ENCODE results near the gene UBE2Z. TPM values are rescaled to one million over a fixed set of nuclear protein-coding genes. Genes with fewer than 3 reads are reported as not detected.

Gene UBE2Z
- total and polyA plus RNA-seq, 2 of the 13 experiments (the other 11 are each of a cell fraction or from before 2014, with no cell fraction given) = 63.2 to 122 TPM

DNA sequence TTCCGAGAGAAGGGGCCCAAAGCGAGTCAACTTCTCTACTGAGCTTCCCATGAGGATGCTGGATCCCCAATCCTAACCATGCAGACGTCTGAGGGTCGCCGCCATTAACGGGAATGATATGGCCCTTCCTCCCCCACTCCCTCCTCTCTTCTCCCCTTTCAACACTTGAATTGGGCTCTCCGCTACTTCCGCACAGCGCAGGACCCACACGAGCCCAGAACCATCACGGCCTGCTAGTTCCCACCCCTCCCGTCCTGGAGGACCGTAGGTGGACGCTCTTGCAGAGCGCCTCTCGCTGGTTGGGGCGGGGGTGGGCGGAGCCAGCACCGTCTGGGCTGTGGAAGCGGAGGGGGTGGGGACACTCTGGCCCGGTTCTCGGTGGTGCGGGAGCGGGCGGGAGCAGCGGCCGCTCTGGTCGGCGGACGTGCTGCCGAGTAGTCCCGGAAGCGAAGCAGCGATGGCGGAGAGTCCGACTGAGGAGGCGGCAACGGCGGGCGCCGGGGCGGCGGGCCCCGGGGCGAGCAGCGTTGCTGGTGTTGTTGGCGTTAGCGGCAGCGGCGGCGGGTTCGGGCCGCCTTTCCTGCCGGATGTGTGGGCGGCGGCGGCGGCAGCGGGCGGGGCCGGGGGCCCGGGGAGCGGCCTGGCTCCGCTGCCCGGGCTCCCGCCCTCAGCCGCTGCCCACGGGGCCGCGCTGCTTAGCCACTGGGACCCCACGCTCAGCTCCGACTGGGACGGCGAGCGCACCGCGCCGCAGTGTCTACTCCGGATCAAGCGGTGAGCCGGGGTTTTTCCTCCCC is at the start of gene UBE2Z (continued):
- peak; percentile 64; the same call in 1 of the 2 replicates for TF ChIP-seq ZFYVE20 (CRISPR knock-in tag; IDR thresholded peaks at IDR 0.05; ENCODE audit: borderline replicate concordance, low read depth)
- TF ChIP-seq XBP1 (CRISPR knock-in tag; IDR thresholded peaks at IDR 0.05) = no peak
- TF ChIP-seq MTF1 (CRISPR knock-in tag; IDR thresholded peaks at IDR 0.05) = no peak
- peak; percentile 54; the same call in 1 of the 2 replicates for TF ChIP-seq SSRP1 (CRISPR knock-in tag; IDR thresholded peaks at IDR 0.05)
- TF ChIP-seq, protein P1, sequence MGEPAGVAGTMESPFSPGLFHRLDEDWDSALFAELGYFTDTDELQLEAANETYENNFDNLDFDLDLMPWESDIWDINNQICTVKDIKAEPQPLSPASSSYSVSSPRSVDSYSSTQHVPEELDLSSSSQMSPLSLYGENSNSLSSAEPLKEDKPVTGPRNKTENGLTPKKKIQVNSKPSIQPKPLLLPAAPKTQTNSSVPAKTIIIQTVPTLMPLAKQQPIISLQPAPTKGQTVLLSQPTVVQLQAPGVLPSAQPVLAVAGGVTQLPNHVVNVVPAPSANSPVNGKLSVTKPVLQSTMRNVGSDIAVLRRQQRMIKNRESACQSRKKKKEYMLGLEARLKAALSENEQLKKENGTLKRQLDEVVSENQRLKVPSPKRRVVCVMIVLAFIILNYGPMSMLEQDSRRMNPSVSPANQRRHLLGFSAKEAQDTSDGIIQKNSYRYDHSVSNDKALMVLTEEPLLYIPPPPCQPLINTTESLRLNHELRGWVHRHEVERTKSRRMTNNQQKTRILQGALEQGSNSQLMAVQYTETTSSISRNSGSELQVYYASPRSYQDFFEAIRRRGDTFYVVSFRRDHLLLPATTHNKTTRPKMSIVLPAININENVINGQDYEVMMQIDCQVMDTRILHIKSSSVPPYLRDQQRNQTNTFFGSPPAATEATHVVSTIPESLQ (CRISPR knock-in tag; conservative IDR thresholded peaks at IDR 0.05) = peak; percentile 93; the same call in 1 of the 2 replicates
- no peak for TF ChIP-seq JARID2 (CRISPR knock-in tag; IDR thresholded peaks at IDR 0.05; ENCODE audit: insufficient replicate concordance)
- no peak for TF ChIP-seq ZSCAN12 (CRISPR knock-in tag; IDR thresholded peaks at IDR 0.05)
- TF ChIP-seq SNAI1 (CRISPR knock-in tag; IDR thresholded peaks at IDR 0.05; ENCODE audit: borderline replicate concordance) = peak; percentile 84; the same call in 1 of the 2 replicates
- TF ChIP-seq, protein P2, sequence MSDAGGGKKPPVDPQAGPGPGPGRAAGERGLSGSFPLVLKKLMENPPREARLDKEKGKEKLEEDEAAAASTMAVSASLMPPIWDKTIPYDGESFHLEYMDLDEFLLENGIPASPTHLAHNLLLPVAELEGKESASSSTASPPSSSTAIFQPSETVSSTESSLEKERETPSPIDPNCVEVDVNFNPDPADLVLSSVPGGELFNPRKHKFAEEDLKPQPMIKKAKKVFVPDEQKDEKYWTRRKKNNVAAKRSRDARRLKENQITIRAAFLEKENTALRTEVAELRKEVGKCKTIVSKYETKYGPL (CRISPR knock-in tag; IDR thresholded peaks at IDR 0.05) = 0 out of 2 replicates have a peak, but pooled peaks have one; percentile 39
- TF ChIP-seq, protein P3, sequence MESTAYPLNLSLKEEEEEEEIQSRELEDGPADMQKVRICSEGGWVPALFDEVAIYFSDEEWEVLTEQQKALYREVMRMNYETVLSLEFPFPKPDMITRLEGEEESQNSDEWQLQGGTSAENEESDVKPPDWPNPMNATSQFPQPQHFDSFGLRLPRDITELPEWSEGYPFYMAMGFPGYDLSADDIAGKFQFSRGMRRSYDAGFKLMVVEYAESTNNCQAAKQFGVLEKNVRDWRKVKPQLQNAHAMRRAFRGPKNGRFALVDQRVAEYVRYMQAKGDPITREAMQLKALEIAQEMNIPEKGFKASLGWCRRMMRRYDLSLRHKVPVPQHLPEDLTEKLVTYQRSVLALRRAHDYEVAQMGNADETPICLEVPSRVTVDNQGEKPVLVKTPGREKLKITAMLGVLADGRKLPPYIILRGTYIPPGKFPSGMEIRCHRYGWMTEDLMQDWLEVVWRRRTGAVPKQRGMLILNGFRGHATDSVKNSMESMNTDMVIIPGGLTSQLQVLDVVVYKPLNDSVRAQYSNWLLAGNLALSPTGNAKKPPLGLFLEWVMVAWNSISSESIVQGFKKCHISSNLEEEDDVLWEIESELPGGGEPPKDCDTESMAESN (CRISPR knock-in tag; conservative IDR thresholded peaks at IDR 0.05) = peak; percentile 98
- TF ChIP-seq, protein P4, sequence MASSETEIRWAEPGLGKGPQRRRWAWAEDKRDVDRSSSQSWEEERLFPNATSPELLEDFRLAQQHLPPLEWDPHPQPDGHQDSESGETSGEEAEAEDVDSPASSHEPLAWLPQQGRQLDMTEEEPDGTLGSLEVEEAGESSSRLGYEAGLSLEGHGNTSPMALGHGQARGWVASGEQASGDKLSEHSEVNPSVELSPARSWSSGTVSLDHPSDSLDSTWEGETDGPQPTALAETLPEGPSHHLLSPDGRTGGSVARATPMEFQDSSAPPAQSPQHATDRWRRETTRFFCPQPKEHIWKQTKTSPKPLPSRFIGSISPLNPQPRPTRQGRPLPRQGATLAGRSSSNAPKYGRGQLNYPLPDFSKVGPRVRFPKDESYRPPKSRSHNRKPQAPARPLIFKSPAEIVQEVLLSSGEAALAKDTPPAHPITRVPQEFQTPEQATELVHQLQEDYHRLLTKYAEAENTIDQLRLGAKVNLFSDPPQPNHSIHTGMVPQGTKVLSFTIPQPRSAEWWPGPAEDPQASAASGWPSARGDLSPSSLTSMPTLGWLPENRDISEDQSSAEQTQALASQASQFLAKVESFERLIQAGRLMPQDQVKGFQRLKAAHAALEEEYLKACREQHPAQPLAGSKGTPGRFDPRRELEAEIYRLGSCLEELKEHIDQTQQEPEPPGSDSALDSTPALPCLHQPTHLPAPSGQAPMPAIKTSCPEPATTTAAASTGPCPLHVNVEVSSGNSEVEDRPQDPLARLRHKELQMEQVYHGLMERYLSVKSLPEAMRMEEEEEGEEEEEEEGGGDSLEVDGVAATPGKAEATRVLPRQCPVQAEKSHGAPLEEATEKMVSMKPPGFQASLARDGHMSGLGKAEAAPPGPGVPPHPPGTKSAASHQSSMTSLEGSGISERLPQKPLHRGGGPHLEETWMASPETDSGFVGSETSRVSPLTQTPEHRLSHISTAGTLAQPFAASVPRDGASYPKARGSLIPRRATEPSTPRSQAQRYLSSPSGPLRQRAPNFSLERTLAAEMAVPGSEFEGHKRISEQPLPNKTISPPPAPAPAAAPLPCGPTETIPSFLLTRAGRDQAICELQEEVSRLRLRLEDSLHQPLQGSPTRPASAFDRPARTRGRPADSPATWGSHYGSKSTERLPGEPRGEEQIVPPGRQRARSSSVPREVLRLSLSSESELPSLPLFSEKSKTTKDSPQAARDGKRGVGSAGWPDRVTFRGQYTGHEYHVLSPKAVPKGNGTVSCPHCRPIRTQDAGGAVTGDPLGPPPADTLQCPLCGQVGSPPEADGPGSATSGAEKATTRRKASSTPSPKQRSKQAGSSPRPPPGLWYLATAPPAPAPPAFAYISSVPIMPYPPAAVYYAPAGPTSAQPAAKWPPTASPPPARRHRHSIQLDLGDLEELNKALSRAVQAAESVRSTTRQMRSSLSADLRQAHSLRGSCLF (CRISPR knock-in tag; IDR thresholded peaks at IDR 0.05; ENCODE audit: borderline replicate concordance) = no peak
- TF ChIP-seq, protein P5, sequence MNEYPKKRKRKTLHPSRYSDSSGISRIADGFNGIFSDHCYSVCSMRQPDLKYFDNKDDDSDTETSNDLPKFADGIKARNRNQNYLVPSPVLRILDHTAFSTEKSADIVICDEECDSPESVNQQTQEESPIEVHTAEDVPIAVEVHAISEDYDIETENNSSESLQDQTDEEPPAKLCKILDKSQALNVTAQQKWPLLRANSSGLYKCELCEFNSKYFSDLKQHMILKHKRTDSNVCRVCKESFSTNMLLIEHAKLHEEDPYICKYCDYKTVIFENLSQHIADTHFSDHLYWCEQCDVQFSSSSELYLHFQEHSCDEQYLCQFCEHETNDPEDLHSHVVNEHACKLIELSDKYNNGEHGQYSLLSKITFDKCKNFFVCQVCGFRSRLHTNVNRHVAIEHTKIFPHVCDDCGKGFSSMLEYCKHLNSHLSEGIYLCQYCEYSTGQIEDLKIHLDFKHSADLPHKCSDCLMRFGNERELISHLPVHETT (CRISPR knock-in tag; conservative IDR thresholded peaks at IDR 0.05) = peak; percentile 96

All from HepG2 (cell line).